OCI-LY1 (cell line): ENCODE data around the gene KRT16.

ENCODE experiments used
- H2AFZ ChIP-seq: fragments of 200-600 bp; sonication (generic), shearing (Covaris generic); 2 replicates; pipeline ENCODE4 v1.6.0; 2014; ENCODE audit warnings: antibody characterized with exemption, mild to moderate bottlenecking, low read length
- H3F3A ChIP-seq: fragments of 200-600 bp; sonication (generic), shearing (Covaris generic); 2 replicates; pipeline ENCODE4 v1.6.0; 2014; ENCODE audit warnings: mild to moderate bottlenecking, antibody characterized with exemption, low read length, moderate library complexity; ENCODE audit not compliant: insufficient read depth
- H3K27ac ChIP-seq: fragments of 200-600 bp; sonication (generic); 2 replicates; pipeline ENCODE4 v1.5.1; 2014; ENCODE audit warnings: low read length, mixed run types, mild to moderate bottlenecking, low read depth; ENCODE audit not compliant: poor library complexity, severe bottlenecking
- H3K27me3 ChIP-seq: fragments of 200-600 bp; sonication (generic); 2 replicates; pipeline ENCODE4 v1.6.0; 2014; ENCODE audit warnings: antibody characterized with exemption, mild to moderate bottlenecking, low read length, moderate library complexity; ENCODE audit not compliant: insufficient read depth
- H3K36me3 ChIP-seq: fragments of 200-600 bp; sonication (generic); 2 replicates; pipeline ENCODE4 v1.6.1; 2014; ENCODE audit warnings: mild to moderate bottlenecking, antibody characterized with exemption, low read length, moderate library complexity, mixed read lengths; ENCODE audit not compliant: insufficient read depth
- H3K4me1 ChIP-seq: fragments of 200-600 bp; sonication (generic); 2 replicates; pipeline ENCODE4 v1.5.1; 2014; ENCODE audit warnings: mild to moderate bottlenecking, low read length, moderate library complexity; ENCODE audit not compliant: insufficient read depth, severe bottlenecking
- H3K4me2 ChIP-seq: fragments of 200-600 bp; sonication (generic), shearing (Covaris generic); 2 replicates; pipeline ENCODE4 v1.6.1; 2014; ENCODE audit warnings: low read length
- H3K4me3 ChIP-seq: fragments of 200-600 bp; sonication (generic); 2 replicates; pipeline ENCODE4 v1.5.1; 2014; ENCODE audit warnings: low read length, low read depth, mild to moderate bottlenecking, mixed read lengths; ENCODE audit not compliant: poor library complexity, severe bottlenecking
- H3K79me2 ChIP-seq: fragments of 200-600 bp; shearing (Covaris generic); 2 replicates; pipeline ENCODE4 v1.6.1; 2016; ENCODE audit warnings: mixed run types, low read length, mixed read lengths; ENCODE audit not compliant: insufficient read depth
- H3K9ac ChIP-seq: fragments of 200-600 bp; sonication (generic), shearing (Covaris generic); 2 replicates; pipeline ENCODE4 v1.6.1; 2014; ENCODE audit warnings: mild to moderate bottlenecking, low read length, mixed read lengths
- H3K9me2 ChIP-seq: fragments of 200-600 bp; sonication (generic), shearing (Covaris generic); 2 replicates; pipeline ENCODE4 v1.6.1; 2014; ENCODE audit warnings: low read depth, mild to moderate bottlenecking, low read length, mixed read lengths
- H3K9me3 ChIP-seq: fragments of 200-600 bp; shearing (Covaris generic); 2 replicates; pipeline ENCODE4 v1.6.1; 2014; ENCODE audit warnings: low read length, mixed read lengths
- H4K20me1 ChIP-seq: fragments of 200-600 bp; sonication (generic), shearing (Covaris generic); 2 replicates; pipeline ENCODE4 v1.6.0; 2016; ENCODE audit warnings: mild to moderate bottlenecking, low read length; ENCODE audit not compliant: insufficient read depth
- EZH2 ChIP-seq: fragments of 200-600 bp; sonication (generic), shearing (Covaris generic); IDR thresholded peaks from 2 replicates; pipeline ENCODE4 v1.8.0; 2017; ENCODE audit warnings: borderline replicate concordance, mixed run types, mild to moderate bottlenecking, antibody characterized with exemption, low read length, moderate library complexity, mixed read lengths
- TF ChIP-seq, protein P1 (sequence below): fragments of 200-600 bp; sonication (generic), shearing (Covaris generic); IDR thresholded peaks from 2 replicates; pipeline ENCODE4 v1.5.1; 2017; ENCODE audit warnings: mild to moderate bottlenecking, antibody characterized with exemption, low read length, moderate library complexity, mixed read lengths

Gene KRT16

DNA sequence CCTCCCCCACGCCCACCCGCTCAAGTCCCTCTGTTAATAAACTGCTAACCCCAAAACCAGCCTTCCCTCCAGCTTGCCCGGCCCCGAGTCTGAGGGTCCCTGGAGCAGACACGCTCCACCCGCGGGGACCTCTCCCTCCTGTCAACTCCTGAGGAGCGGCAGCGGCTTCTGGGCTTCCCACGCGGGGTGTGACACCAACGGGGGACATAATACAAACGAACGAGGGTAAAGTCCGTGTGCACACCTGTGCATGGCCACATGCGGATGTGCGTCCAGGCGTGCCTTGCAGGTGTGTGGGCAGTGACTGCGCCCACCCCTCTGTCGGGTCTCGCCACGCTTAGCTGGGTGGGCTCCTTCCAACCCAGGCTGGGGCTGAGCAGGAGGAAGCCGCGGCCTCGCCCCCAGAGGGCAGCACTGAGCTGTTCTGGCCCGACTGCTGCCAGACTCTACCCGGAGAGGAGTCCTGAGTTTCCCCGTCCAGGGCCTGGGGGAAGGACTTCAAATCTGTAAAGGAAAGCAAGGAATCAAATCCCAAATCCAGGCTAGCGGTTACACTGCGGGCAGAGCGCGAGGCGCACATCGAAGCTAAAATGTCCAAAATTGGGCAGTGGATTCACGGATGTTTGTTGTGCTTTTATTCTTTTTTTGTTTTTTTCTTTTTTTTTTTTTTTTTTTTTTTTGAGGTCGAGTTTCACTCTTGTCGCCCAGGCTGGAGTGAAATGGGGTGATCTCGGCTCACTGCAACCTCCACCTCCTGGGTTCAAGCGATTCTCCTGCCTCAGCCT lies 36.0 kb upstream of the KRT16 start:
- H3K4me3 ChIP-seq, result no peak overlapping the region
- no peaks in the 10 kb centered on the region for H3K9me3 ChIP-seq
- H3K27me3 ChIP-seq, result no peaks in the 10 kb centered on the region
- H3K27ac ChIP-seq, result no peak overlapping the region
- no peaks in the 10 kb centered on the region for H3F3A ChIP-seq
- peaks cover 7% of the 10 kb centered on the region for H3K4me1 ChIP-seq
- H3K36me3 ChIP-seq, result no peaks in the 10 kb centered on the region
- no peak overlapping the region for H2AFZ ChIP-seq
- TF ChIP-seq, protein P1, sequence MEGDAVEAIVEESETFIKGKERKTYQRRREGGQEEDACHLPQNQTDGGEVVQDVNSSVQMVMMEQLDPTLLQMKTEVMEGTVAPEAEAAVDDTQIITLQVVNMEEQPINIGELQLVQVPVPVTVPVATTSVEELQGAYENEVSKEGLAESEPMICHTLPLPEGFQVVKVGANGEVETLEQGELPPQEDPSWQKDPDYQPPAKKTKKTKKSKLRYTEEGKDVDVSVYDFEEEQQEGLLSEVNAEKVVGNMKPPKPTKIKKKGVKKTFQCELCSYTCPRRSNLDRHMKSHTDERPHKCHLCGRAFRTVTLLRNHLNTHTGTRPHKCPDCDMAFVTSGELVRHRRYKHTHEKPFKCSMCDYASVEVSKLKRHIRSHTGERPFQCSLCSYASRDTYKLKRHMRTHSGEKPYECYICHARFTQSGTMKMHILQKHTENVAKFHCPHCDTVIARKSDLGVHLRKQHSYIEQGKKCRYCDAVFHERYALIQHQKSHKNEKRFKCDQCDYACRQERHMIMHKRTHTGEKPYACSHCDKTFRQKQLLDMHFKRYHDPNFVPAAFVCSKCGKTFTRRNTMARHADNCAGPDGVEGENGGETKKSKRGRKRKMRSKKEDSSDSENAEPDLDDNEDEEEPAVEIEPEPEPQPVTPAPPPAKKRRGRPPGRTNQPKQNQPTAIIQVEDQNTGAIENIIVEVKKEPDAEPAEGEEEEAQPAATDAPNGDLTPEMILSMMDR, result peak; percentile 83
- TF ChIP-seq EZH2, result no peak
- peak overlapping the region; percentile 6; the same call in 1 of the 2 replicates for H3K4me2 ChIP-seq
- no peaks in the 10 kb centered on the region for H3K9me2 ChIP-seq
- no peaks in the 10 kb centered on the region for H4K20me1 ChIP-seq
- no peak overlapping the region for H3K9ac ChIP-seq
- H3K79me2 ChIP-seq, result no peaks in the 10 kb centered on the region

DNA sequence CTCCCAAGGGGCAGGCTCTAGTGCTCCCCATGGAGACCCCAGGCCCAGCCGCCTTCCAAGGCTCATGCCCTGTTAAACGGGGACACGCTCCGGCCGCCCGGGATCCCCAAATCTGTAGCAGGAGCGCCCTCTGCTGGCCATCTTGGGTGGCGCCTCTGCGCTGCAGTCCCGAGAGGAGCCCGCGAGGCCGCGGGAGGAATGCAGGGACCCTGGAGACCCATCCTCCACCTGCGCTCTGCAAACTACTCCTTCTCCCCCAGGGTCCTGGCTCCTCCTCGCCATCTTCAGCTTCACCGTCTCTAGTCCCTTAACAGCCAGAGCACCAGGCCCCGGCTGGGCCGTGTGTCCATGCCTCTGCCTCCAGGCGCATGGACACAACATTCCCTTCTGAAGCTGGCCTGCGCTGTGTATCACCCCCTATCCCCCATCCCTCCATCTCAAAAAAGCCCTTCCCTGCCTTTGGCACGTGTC lies 35.4 kb upstream of the KRT16 start:
- H3K9me2 ChIP-seq, result no peaks in the 10 kb centered on the region
- H3F3A ChIP-seq, result no peaks in the 10 kb centered on the region
- TF ChIP-seq, protein P1, result peak; percentile 90
- no peak for TF ChIP-seq EZH2
- H3K36me3 ChIP-seq, result no peaks in the 10 kb centered on the region
- no peak overlapping the region for H3K9ac ChIP-seq
- no peak overlapping the region for H3K4me3 ChIP-seq
- H3K4me2 ChIP-seq, result no peak overlapping the region
- no peak overlapping the region for H3K27ac ChIP-seq
- no peaks in the 10 kb centered on the region for H3K79me2 ChIP-seq
- peaks cover 7% of the 10 kb centered on the region for H3K4me1 ChIP-seq
- H3K9me3 ChIP-seq, result no peaks in the 10 kb centered on the region
- no peaks in the 10 kb centered on the region for H4K20me1 ChIP-seq
- no peaks in the 10 kb centered on the region for H3K27me3 ChIP-seq
- no peak overlapping the region for H2AFZ ChIP-seq

DNA sequence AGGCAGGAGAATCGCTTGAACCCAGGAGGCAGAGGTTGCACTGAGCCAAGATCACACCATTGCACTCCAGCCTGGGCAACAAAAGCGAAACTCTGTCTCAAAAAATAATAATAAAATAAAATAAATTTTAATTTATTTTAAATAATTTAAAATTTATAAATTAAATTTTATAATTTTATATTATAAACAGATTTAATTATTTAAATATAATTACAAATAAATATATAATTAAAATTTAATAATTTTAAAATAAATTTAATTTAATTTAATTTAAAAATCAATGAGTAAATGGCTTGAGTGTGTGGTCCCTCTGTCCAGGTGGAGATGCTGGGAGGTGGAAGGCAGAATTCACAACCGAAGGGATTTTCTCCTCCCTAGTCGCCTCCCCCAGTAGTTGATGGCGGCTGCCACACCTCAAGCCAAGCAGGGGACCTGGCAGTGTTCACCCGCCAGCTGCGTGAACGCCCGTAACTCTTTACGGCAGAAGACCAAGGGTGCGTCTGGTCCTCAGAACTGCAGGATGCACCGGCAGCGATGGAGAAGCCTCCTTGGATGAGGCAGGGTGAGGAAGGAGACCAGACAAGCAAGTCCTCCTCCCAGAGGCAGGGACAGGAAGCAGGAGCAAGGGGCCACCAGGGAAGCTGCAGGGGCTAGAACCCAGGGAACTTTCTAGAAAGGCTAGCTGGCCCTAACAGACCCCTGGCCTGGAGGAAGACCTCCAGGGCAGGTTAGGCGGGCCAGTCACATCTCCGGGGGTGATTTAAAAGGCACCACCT lies 34.7 kb upstream of the KRT16 start:
- Histone ChIP-seq H3F3A (no peaks in the 10 kb centered on the region), H4K20me1 (no peaks in the 10 kb centered on the region), H3K9me3 (no peaks in the 10 kb centered on the region), H3K4me3 (no peak overlapping the region), H3K79me2 (no peaks in the 10 kb centered on the region), H3K9me2 (no peaks in the 10 kb centered on the region), H2AFZ (no peak overlapping the region), H3K9ac (no peak overlapping the region), H3K27ac (no peak overlapping the region), H3K4me1 (peaks cover 7% of the 10 kb centered on the region), H3K4me2 (no peak overlapping the region), H3K27me3 (peaks cover 6% of the 10 kb centered on the region; the same call in 1 of the 2 replicates), H3K36me3 (no peaks in the 10 kb centered on the region)
- no peak for TF ChIP-seq EZH2
- TF ChIP-seq, protein P1, result no peak
